ENCODE measurements around the gene LUC7L2. TPM values are rescaled to one million over a fixed set of nuclear protein-coding genes. Genes with fewer than 3 reads are reported as not detected.

The LUC7L2 gene
- polyA plus RNA-seq, 1 experiment, result 45.7 TPM

GRCh38 chr7:139384611-139385010 is 24.9 kb downstream of the LUC7L2 start:
- no peak for DNase-seq (ENCODE audit: low read depth, low spot score)
- POLR2A ChIA-PET, result interaction anchor here (0.6 kb wide), 1 partner anchor 15 kb away, joined by 3 read pairs; no protein-coding TSS in a partner anchor
- Histone ChIP-seq H3K4me3 (ENCODE audit: low read depth, low read length) (no peak overlapping the region), H3K27ac (ENCODE audit: low read depth, low read length) (no peak overlapping the region), H3K27me3 (ENCODE audit: control insufficient read depth, insufficient read depth, low read length) (no peaks in the 10 kb centered on the region), H3K9me3 (ENCODE audit: control insufficient read depth, insufficient read depth, low read length) (no peaks in the 10 kb centered on the region)
- CTCF ChIA-PET, result interaction anchor here (0.8 to 1.2 kb wide), 3 partner anchors 12 to 59 kb away, joined by 4 to 6 read pairs (median 5); no protein-coding TSS in a partner anchor
- no peak for TF ChIP-seq CTCF (IDR thresholded peaks at IDR 0.05; ENCODE audit: low read depth, low read length)

GRCh38 chr7:139387594-139387993 is 27.9 kb downstream of the LUC7L2 start:
- Histone ChIP-seq H3K27ac (ENCODE audit: low read depth, low read length) (no peak overlapping the region), H3K4me3 (ENCODE audit: low read depth, low read length) (no peak overlapping the region), H3K27me3 (ENCODE audit: control insufficient read depth, insufficient read depth, low read length) (no peaks in the 10 kb centered on the region), H3K9me3 (ENCODE audit: control insufficient read depth, insufficient read depth, low read length) (no peaks in the 10 kb centered on the region)
- no peak for DNase-seq (ENCODE audit: low read depth, low spot score)
- TF ChIP-seq CTCF (IDR thresholded peaks at IDR 0.05; ENCODE audit: low read depth, low read length), result no peak
- ChIA-PET POLR2A (no interaction called here), CTCF (interaction anchor here (1.3 kb wide), 1 partner anchor 47 kb away, joined by 3 read pairs; no protein-coding TSS in a partner anchor)

GRCh38 chr7:139389091-139389490 is 29.4 kb downstream of the LUC7L2 start:
- no peak for TF ChIP-seq CTCF (IDR thresholded peaks at IDR 0.05; ENCODE audit: low read depth, low read length)
- POLR2A ChIA-PET, result interaction anchor here (0.7 kb wide), 1 partner anchor 29 kb away, joined by 4 read pairs; the partner anchor contains the start of gene LUC7L2
- CTCF ChIA-PET, result interaction anchor here (0.9 kb wide), 1 partner anchor 45 kb away, joined by 7 read pairs; no protein-coding TSS in a partner anchor
- Histone ChIP-seq H3K9me3 (ENCODE audit: control insufficient read depth, insufficient read depth, low read length) (no peaks in the 10 kb centered on the region), H3K27ac (ENCODE audit: low read depth, low read length) (no peak overlapping the region), H3K4me3 (ENCODE audit: low read depth, low read length) (no peak overlapping the region), H3K27me3 (ENCODE audit: control insufficient read depth, insufficient read depth, low read length) (no peaks in the 10 kb centered on the region)
- no peak for DNase-seq (ENCODE audit: low read depth, low spot score)

GRCh38 chr7:139389774-139390173 is 30.1 kb downstream of the LUC7L2 start:
- CTCF ChIA-PET, result interaction anchor here (1.0 kb wide), 1 partner anchor 45 kb away, joined by 3 read pairs; no protein-coding TSS in a partner anchor

More at GRCh38 chr7:139389774-139390173, 30.1 kb downstream of the LUC7L2 start:
- Histone ChIP-seq H3K4me3 (ENCODE audit: low read depth, low read length) (no peak overlapping the region), H3K27me3 (ENCODE audit: control insufficient read depth, insufficient read depth, low read length) (no peaks in the 10 kb centered on the region), H3K27ac (ENCODE audit: low read depth, low read length) (no peak overlapping the region), H3K9me3 (ENCODE audit: control insufficient read depth, insufficient read depth, low read length) (no peaks in the 10 kb centered on the region)
- no peak for DNase-seq (ENCODE audit: low read depth, low spot score)
- POLR2A ChIA-PET, result interaction anchor here (0.7 kb wide), 1 partner anchor 308 kb away, joined by 3 read pairs; no protein-coding TSS in a partner anchor
- TF ChIP-seq CTCF (IDR thresholded peaks at IDR 0.05; ENCODE audit: low read depth, low read length), result no peak
